Measurements from ENCODE around the gene BRINP3. TPM values are rescaled to one million over a fixed set of nuclear protein-coding genes. Genes with fewer than 3 reads are reported as not detected.

BRINP3 gene
- total and polyA plus RNA-seq, 2 of the 13 experiments (the other 11 are each of a cell fraction or from before 2014, with no cell fraction given): not detected

GRCh38 chr1:190453550-190453949 is 24.1 kb downstream of the BRINP3 start:
- Histone ChIP-seq H3K27ac (ENCODE audit: extremely low read length, insufficient read depth, low read length) (no peak overlapping the region), H2AFZ (ENCODE audit: low read length) (no peak overlapping the region), H3K36me3 (replicated peaks in 1 of 2; ENCODE audit: control insufficient read depth in 1 of 2, insufficient read depth in 2 of 2, low read length in 2 of 2) (no peaks in the 10 kb centered on the region), H3K27me3 (ENCODE audit: control insufficient read depth in 1 of 2, insufficient read depth in 2 of 2, low read length in 2 of 2) (peaks cover 0 to 3% of the 10 kb centered on the region in 2 experiments; a peak in 2 of 5 replicates), H3K4me1 (ENCODE audit: insufficient read depth, low read length) (peaks cover 9% of the 10 kb centered on the region), H3K4me2 (ENCODE audit: low read depth, low read length) (no peak overlapping the region), H4K20me1 (ENCODE audit: insufficient read depth, low read length) (no peaks in the 10 kb centered on the region), H3K9ac (ENCODE audit: insufficient read depth, low read depth, low read length) (no peak overlapping the region), H3K79me2 (ENCODE audit: insufficient read depth, low read length) (no peaks in the 10 kb centered on the region), H3K4me3 (replicated peaks in 1 of 3; ENCODE audit: insufficient read depth in 1 of 3, low read depth in 2 of 3, low read length in 3 of 3) (no peak overlapping the region), H3K9me3 (ENCODE audit: low read length) (no peaks in the 10 kb centered on the region)
- in situ Hi-C loops (cut with HindIII; ENCODE audit: extremely low pct_ligation_motif_present, low pct_unique_long_range_greater_than_20kb) (no loop called here), intact Hi-C loops (cut with micrococcal nuclease; ENCODE audit: unreplicated experiment) (no loop called here)
- DNase-seq (ENCODE audit: low spot score) (no peak), ATAC-seq (no peak), FAIRE-seq (no peak)
- POLR2A ChIA-PET: no interaction called here
- TF ChIP-seq SMAD1 (CRISPR knock-in tag; IDR thresholded peaks at IDR 0.05; ENCODE audit: borderline replicate concordance, low read depth) (no peak), SNAPC4 (CRISPR knock-in tag; IDR thresholded peaks at IDR 0.05) (no peak), RFX1 (IDR thresholded peaks at IDR 0.05) (no peak), HNRNPK (IDR thresholded peaks at IDR 0.05; ENCODE audit: low read depth, low read length, poor library complexity, severe bottlenecking) (no peak), ZFP36L1 (CRISPR knock-in tag; IDR thresholded peaks at IDR 0.05) (no peak), GATAD2A (CRISPR knock-in tag; IDR thresholded peaks at IDR 0.05) (no peak)
- no TSS peak for BruUV-seq (replicated peaks)
- CTCF ChIA-PET (ENCODE audit: low intra/inter-chr PET ratio, low total read pairs): no interaction called here
